PC-9 (cell line): ENCODE data around the gene UCN2. TPM values are rescaled to one million over a fixed set of nuclear protein-coding genes. Genes with fewer than 3 reads are reported as not detected.

Experiments used
- BruUV-seq: library from RNA; stranded (reverse); fragments of 400-500 nt; replicated peaks from 2 replicates; lab custom pipeline; 2021; lab: Mats Ljungman, UMichigan
- CTCF ChIA-PET: fragments of 300-600 bp; sonication (Branson Sonifier 250); formaldehyde crosslinking; loops from one replicate; lab custom pipeline; 2022; ENCODE audit warnings: antibody characterized with exemption; lab: Charles Lee
- POLR2A ChIA-PET: fragments of 300-600 bp; sonication (Branson Sonifier 250); formaldehyde crosslinking; loops from one replicate; lab custom pipeline; 2022; ENCODE audit warnings: antibody characterized with exemption; ENCODE audit not compliant: unreplicated experiment; lab: Charles Lee
- DNase-seq, 2 experiments: peaks; one replicate each; pipeline versions ENCODE4 v3.0.0 to v3.0.0-alpha.2; 2015 to 2022; ENCODE audit warnings: mixed read lengths in 1 of 2
- H2AFZ ChIP-seq: fragments of 200-600 bp; sonication (generic); 2 replicates; pipeline ENCODE4 v1.8.1; 2017; ENCODE audit warnings: antibody characterized with exemption
- H3F3A ChIP-seq: fragments of 200-600 bp; sonication (generic); 2 replicates; pipeline ENCODE4 v1.8.1; 2017; ENCODE audit warnings: antibody characterized with exemption, mild to moderate bottlenecking, low read depth; ENCODE audit not compliant: insufficient read depth
- H3K27ac ChIP-seq: fragments of 200-600 bp; sonication (generic); 2 replicates; pipeline ENCODE4 v1.6.1; 2016; ENCODE audit warnings: mixed run types
- H3K27me3 ChIP-seq: fragments of 200-600 bp; sonication (generic); 2 replicates; pipeline ENCODE4 v1.6.1; 2016; ENCODE audit warnings: low read depth, mixed run types; ENCODE audit not compliant: insufficient read depth
- H3K36me3 ChIP-seq: fragments of 200-600 bp; sonication (generic); 2 replicates; pipeline ENCODE4 v1.6.1; 2016; ENCODE audit warnings: low read depth, mixed run types
- H3K4me1 ChIP-seq: fragments of 200-600 bp; sonication (generic); replicated peaks from 2 replicates; pipeline ENCODE4 v1.6.1; 2016; ENCODE audit warnings: mixed run types; ENCODE audit not compliant: insufficient read depth
- H3K4me2 ChIP-seq: fragments of 200-600 bp; sonication (generic); 2 replicates; pipeline ENCODE4 v1.6.1; 2017; ENCODE audit warnings: mixed run types
- H3K4me3 ChIP-seq: fragments of 200-600 bp; sonication (generic); 2 replicates; pipeline ENCODE4 v1.6.1; 2016; ENCODE audit warnings: mixed run types
- H3K79me2 ChIP-seq: fragments of 200-600 bp; sonication (generic); 2 replicates; pipeline ENCODE4 v1.6.1; 2017; ENCODE audit warnings: low read depth, mixed run types
- H3K9me2 ChIP-seq: fragments of 200-600 bp; sonication (generic); 2 replicates; pipeline ENCODE4 v1.8.1; 2017; ENCODE audit warnings: mild to moderate bottlenecking; ENCODE audit not compliant: insufficient read depth
- H3K9me3 ChIP-seq: fragments of 200-600 bp; sonication (generic); 2 replicates; pipeline ENCODE4 v1.8.1; 2016; ENCODE audit warnings: low read depth; ENCODE audit not compliant: insufficient read depth
- H4K20me1 ChIP-seq: fragments of 200-600 bp; sonication (generic); 2 replicates; pipeline ENCODE4 v1.8.1; 2017; ENCODE audit not compliant: insufficient read depth
- CTCF ChIP-seq: fragments of 200-600 bp; sonication (generic); conservative IDR thresholded peaks from 2 replicates; pipeline ENCODE4 v1.6.1; 2017; ENCODE audit warnings: mixed run types, antibody characterized with exemption, mild to moderate bottlenecking, moderate library complexity
- EZH2 ChIP-seq: fragments of 200-600 bp; sonication (generic); IDR thresholded peaks from 2 replicates; pipeline ENCODE4 v1.8.0; 2017; ENCODE audit warnings: antibody characterized with exemption, low read depth
- intact Hi-C: fragments of 100-400 bp; cut with micrococcal nuclease; formaldehyde crosslinking; loops from one replicate; pipeline ENCODE4 v1.10.0; 2022; ENCODE audit not compliant: unreplicated experiment
- total RNA-seq: library from RNA; stranded (reverse); gene quantifications from 2 replicates; pipeline ENCODE4 v1.2.3, GENCODE V29; 2021

The UCN2 gene
- total RNA-seq, 1 experiment from 2014 or later: 2.8 TPM

DNA sequence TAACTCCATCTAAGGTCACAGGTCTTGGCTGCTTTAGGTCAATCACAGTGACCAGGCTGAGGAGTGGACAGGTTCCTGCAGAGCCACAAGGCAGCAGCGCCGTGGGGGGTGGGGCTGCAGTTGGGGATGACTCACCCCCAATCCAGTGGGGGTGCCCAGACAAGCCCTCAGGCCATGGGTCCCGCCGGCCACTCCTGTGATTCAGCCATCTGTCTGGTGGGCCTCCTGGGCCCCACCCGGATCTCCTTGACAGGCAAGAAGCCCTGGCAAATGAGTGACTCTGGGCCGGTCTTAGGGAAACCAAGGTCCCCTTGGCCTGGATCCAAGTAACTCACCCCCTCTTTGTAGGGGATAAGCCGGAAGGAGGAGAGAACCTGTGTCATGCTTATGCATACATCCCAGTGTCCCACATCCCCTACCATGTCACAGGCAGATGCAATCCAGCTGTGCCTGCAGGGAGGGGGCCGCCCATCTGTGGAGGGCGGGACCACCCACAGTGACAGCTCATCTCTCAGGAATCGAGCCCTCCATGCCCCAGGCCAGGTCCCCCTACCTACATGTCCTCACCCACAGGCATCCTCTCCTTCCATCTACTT is 32.0 kb upstream of the UCN2 start:
- H3K36me3 ChIP-seq: no peaks in the 10 kb centered on the region
- no TSS peak for BruUV-seq
- H3K9me2 ChIP-seq: no peaks in the 10 kb centered on the region
- peaks cover 53% of the 10 kb centered on the region for H3K4me1 ChIP-seq
- H3F3A ChIP-seq: peaks cover 36% of the 10 kb centered on the region
- TF ChIP-seq EZH2 (no peak), CTCF (no peak)
- H3K27ac ChIP-seq: peak overlapping the region; percentile 14
- H4K20me1 ChIP-seq: no peaks in the 10 kb centered on the region
- peak; percentile 86 to 98 for DNase-seq
- H3K79me2 ChIP-seq: peaks cover 16% of the 10 kb centered on the region
- peak overlapping the region; percentile 62; the same call in 1 of the 2 replicates for H3K4me3 ChIP-seq
- no peaks in the 10 kb centered on the region for H3K9me3 ChIP-seq
- intact Hi-C loops: loop anchor here (1.0 to 5.0 kb wide), 4 partner anchors 39 to 128 kb away; partner anchors contain the start of genes CELSR3, PFKFB4 and SLC26A6
- ChIA-PET POLR2A (interaction anchor here (0.5 kb wide), 1 partner anchor 34 kb away, joined by 3 read pairs; no protein-coding TSS in a partner anchor), CTCF (no interaction called here)
- H3K4me2 ChIP-seq: peak overlapping the region; percentile 92
- no peaks in the 10 kb centered on the region for H3K27me3 ChIP-seq
- no peak overlapping the region for H2AFZ ChIP-seq

- DNase-seq: no peak
- Histone ChIP-seq H3K9me2 (no peaks in the 10 kb centered on the region), H3K27me3 (no peaks in the 10 kb centered on the region), H3F3A (peaks cover 35% of the 10 kb centered on the region), H3K9me3 (no peaks in the 10 kb centered on the region), H3K4me1 (peaks cover 53% of the 10 kb centered on the region), H2AFZ (peak within 1 kb of the TSS; percentile 80), H3K36me3 (no peaks in the 10 kb centered on the region), H3K27ac (peak within 1 kb of the TSS; percentile 19), H3K4me2 (peak within 1 kb of the TSS; percentile 92), H4K20me1 (no peaks in the 10 kb centered on the region), H3K79me2 (peaks cover 16% of the 10 kb centered on the region), H3K4me3 (peak within 1 kb of the TSS; percentile 62)
- BruUV-seq: no TSS peak
- POLR2A ChIA-PET: interaction anchor here (0.6 kb wide), 1 partner anchor 68 kb away, joined by 3 read pairs; the partner anchor contains the start of gene CELSR3
- intact Hi-C loops: loop anchor here (1.0 to 5.0 kb wide), 4 partner anchors 38 to 128 kb away; partner anchors contain the start of genes CELSR3, PFKFB4 and SLC26A6
- CTCF ChIA-PET: no interaction called here
- TF ChIP-seq CTCF (no peak), EZH2 (no peak)
Measured at GRCh38 chr3:48595075-48595525, 31.5 kb upstream of the UCN2 start, which contains the start of gene COL7A1. COL7A1 (minus strand) TSS chr3:48595329; CDS start chr3:48595159, 170 bp downstream.

DNA sequence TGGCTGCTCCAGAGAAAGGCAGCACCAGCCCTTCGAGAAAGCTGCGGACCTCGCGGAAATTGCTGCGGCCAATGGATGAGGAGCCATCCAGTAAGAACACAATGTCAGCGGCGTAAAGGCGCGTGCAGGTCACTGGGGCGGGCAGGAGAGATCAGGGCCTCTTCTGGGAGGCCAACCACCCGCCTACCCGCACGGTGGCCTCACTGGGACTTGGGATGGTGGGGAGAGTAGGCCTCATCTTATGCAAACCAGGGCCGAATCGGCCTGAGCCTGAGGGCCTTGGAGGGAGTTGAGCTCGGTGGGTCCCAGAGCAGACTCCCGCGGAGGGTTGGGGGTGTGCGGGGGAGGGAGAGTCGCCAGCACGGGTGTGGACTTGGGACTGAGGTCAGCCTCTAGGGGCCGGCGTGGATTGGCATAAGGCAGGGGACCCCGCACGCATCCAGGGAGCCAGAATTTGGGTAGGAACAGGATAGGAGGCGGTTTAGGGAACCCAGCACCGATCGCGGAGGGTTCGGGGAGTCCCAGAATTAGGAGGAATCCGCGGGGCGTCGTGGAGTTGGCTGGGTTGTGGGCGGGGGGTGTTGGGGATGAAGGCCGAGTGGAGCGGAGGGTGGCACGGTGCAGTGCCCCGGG is 31.0 kb upstream of the UCN2 start:
- BruUV-seq: TSS peak; percentile 55
- Histone ChIP-seq H3K27me3 (no peaks in the 10 kb centered on the region), H3F3A (peaks cover 29% of the 10 kb centered on the region), H3K4me2 (peak overlapping the region; percentile 92), H2AFZ (peak overlapping the region; percentile 80), H3K27ac (peak overlapping the region; percentile 19; the same call in 1 of the 2 replicates), H3K36me3 (no peaks in the 10 kb centered on the region), H3K9me2 (no peaks in the 10 kb centered on the region), H4K20me1 (no peaks in the 10 kb centered on the region), H3K4me1 (peaks cover 51% of the 10 kb centered on the region), H3K79me2 (peaks cover 16% of the 10 kb centered on the region), H3K4me3 (peak overlapping the region; percentile 62), H3K9me3 (no peaks in the 10 kb centered on the region)
- TF ChIP-seq EZH2: no peak
- no peak for TF ChIP-seq CTCF
- intact Hi-C loops: loop anchor here (1.0 to 5.0 kb wide), 4 partner anchors 38 to 127 kb away; partner anchors contain the start of genes CELSR3, PFKFB4 and SLC26A6
- DNase-seq: peak; percentile 46 to 66
- CTCF ChIA-PET: no interaction called here
- POLR2A ChIA-PET: interaction anchor here (0.6 kb wide), 1 partner anchor 68 kb away, joined by 3 read pairs; the partner anchor contains the start of gene CELSR3
